ENCODE measurements around the gene PSMA6.

DNA sequence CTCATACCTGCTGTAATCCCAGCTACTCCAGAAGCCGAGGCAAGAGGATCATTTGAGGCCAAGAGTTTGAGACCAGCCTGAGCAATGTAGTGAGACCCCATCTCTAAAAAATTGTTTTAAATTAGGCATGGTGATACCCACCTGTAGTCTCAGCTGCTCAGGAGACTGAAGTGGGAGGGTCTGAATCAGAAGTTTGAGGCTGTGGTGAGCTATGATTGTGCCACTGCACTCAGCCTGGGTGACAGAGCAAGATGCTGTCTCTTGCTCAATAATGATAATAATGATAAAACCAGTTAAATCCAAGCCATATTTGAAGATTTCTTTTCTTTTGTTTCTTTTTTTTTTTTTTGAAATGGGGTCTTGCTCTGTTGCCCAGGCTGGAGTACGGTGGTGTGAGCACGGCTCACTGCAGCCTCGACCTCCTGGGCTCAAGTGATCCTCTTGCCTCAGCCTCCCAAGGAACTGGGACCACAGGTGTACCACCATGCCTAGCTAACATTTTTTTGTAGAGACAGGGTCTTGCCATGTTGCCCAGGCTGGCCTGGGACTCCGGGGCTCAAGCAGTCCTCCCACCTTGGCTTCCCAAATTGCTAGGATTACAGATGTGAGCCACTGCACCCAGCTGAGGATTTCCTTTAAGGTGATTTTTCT is 12.8 kb downstream of the PSMA6 start:
- TF ChIP-seq NR2F2 (IDR thresholded peaks at IDR 0.05) (no peak), YY1 (IDR thresholded peaks at IDR 0.05) (no peak), MAX (IDR thresholded peaks at IDR 0.05) (no peak), SP1 (IDR thresholded peaks at IDR 0.05) (no peak)
- TF ChIP-seq, protein P1, sequence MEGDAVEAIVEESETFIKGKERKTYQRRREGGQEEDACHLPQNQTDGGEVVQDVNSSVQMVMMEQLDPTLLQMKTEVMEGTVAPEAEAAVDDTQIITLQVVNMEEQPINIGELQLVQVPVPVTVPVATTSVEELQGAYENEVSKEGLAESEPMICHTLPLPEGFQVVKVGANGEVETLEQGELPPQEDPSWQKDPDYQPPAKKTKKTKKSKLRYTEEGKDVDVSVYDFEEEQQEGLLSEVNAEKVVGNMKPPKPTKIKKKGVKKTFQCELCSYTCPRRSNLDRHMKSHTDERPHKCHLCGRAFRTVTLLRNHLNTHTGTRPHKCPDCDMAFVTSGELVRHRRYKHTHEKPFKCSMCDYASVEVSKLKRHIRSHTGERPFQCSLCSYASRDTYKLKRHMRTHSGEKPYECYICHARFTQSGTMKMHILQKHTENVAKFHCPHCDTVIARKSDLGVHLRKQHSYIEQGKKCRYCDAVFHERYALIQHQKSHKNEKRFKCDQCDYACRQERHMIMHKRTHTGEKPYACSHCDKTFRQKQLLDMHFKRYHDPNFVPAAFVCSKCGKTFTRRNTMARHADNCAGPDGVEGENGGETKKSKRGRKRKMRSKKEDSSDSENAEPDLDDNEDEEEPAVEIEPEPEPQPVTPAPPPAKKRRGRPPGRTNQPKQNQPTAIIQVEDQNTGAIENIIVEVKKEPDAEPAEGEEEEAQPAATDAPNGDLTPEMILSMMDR (IDR thresholded peaks at IDR 0.05; ENCODE audit: low read depth, low read length, missing input control) = no peak
